ENCODE results near the gene COL23A1.
"Not testable (repeated sequence)": the region's sequence is repeated elsewhere in the genome, so short reads cannot be mapped to it uniquely, and the experiment has no call there.

COL23A1 gene

DNA sequence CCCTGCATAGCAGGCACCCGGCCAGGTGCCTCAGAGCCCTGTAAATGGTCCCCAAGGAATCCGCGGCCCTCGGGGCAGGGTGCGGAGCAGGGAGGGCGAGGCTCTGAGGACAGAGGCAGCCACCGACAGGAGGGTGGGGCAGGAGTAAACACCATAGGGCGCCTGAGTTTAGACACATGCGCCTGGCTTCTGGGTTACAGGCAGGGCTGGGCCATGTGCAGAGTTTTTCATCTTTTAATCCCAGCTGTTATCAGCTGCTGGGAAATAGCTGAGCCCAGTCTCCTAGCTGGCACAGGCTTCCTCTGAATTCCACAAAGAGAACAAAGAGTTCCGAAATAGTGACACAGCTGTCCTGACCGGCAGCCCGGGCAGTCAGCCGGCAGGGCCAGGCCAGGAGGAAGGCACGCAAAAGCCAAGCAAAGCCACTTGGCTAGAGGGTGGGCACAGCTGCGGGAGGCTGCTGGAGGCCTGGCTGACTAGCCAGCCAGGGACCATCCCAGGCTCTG, 258.6 kb downstream of the COL23A1 start:
- DNase-seq = no peak

DNA sequence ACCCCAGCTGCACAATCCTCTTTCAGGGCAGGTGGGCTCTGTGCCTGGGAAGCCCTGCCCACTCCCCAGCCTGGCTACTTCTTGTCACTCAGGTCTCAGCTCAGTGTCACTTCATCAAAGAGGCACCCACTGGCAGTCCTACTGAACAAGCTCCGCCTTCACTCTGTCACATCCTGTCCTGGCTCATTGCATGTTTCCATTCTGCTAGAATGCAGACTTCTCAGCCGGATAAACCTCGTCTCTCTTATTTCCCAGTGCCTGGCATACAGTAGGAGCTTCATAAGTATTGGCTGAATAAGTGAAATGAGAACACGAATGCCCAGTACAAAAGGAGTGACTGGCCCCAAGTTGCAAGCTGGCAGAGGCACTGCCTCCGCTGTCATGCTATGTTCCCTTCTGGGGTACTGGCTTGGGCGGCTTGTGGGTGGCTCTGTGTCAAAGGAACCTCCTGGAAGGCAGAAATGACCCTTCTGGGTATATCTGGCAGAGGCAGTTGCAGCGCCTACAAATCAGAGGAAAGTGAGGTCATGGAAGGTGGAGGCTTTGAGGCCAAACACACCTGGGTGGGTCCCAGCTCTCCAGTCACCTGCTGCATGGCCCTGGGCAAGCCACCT, 259.3 kb downstream of the COL23A1 start:
- no peak for DNase-seq

DNA sequence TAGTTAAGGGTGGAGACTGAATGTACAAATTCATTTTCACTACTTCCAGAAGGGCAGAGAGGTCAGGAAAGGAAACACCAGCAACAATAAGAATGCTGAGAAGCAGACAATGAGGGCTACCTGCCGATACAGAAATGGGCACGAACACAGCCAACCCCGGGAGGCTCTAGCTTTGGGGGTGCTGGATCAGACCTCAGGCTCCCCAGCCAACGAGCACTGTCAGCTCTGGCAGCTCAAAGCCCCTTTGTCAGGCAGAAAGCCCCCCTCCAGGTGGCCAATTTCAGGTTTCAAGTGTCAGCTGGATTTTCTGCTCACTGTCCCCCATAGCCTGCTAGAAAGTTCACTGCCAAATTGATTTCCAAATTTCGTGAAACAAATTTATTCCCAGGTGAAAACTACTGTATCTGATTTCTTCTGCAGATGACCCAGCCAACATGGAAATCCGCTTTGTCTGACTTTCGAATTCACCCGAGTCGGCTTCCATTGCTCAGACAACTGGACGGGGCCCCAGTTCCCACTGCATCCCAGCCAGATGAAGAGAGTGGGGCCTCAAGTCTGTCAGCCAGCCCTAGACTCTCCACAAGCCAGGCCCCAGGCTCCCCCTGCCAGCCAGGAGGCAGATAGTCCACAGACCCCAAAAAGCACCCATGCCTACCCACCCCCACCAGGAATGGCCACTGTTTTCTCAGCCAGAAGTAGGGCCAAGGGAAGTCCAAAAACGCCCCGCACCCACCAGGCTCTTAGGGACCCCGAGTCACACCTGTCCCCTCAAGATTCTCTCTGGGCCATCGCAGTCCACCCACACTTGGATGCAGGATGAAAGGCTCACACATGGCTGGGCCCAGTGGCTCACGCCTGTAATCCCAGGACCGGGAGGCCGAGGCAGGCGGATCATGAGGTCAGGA, 261.1 kb downstream of the COL23A1 start:
- no peak for DNase-seq

DNA sequence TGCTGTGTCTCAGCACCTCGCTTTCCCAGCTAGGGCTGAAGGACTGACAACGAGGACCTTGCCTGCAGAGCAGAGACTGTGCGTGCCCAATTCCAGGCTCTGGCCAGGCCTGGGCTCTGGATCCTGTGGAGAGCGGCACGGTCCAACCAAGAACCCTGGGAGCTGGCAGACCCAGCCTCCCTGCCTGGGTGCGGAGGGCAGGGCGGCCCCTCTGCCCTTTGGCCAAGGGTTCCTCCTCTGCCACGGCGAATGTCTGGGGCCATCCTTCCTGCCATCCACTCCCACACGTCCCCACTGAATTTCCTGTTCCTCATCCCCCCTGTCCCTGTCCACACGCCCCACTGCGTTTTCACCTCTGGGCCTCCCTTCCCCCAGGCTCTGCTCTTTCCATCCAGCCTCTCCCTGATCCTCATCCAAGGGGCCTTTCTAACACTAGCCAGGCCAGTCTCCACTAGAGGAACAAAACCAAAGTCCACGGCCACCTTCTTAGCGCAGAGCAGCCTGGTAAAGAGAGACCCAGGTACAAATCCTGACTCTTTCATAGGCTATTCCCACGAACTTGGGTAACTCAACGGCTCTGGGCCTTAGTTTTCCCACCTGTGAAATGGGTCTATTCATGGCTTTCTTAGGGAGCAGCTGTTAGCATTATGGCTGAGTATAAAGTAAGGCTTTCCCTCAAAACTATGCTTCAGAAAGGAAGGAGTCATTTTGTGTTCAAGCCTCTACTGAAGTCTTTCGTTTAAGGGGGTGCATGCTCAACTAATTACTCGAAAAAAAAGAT, 262.1 kb downstream of the COL23A1 start:
- DNase-seq = no peak

DNA sequence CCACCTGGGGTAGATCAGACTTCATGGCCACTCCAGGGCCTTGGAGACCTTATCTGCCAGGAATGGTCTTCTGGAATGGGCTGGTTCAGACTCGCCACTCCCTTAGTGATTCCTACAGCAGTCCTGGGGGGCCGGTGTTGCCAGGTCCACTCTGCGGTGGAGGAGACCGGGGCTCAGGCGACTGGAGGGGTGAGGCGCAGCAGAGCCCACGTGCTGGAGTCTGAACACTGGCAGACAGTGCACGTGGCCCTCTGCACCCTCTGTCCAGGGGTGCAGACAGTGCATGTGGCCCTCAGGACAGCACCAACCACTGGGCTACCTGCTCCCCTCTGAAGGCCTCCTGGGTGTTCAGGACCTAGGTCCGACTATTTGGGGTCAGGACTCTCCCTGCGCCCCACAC, 262.7 kb downstream of the COL23A1 start:
- DNase-seq = no peak

DNA sequence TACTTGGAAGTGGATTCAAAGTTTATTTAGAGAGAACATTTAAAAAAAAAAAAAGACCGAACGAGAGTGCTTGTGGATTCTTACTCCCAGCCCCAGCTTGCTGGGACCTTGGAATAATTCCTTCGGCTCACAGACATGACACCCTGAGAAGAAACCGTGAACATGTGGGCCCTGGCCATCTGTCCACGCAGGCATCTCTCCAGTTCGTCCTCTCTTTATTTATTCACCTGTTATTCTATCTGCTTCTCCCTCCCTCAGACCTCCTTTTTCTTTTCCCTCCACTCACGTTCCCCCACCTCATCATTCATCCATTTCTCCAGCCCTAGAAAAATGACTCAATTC, 263.8 kb downstream of the COL23A1 start:
- no peak for DNase-seq

DNA sequence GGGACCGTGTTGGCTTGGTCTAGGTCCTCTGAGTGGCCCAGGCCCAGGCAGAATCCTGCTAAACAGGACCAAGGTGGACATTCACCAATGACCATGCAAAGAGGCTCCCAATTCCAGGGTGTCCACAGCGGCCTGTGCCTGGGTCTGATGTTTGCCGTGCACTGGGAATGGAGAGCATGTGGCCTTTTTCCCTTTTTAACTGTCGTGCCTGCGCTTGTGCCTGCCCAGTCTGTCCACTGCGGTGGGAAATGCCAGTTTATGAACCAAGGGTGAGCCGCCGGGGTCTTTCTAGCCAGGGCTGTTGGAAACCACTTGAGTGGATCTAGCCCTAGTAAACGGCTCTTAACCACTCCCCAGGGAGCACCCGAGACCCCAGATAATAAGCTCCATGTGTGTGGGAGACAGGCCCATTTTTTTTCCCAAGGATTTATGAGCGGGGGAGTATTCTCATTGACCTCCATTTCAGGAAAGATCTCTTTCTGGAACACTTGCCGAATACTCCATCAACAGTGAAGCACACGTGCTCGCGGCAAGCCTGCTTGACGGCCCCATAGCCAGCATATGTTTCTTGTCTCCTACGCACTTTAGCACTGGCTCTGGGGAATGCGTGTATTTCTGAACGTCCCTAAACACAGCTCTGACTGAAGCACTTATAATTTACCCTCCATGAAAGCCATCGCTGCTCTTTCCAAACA, 264.4 kb downstream of the COL23A1 start:
- no peak for DNase-seq

DNA sequence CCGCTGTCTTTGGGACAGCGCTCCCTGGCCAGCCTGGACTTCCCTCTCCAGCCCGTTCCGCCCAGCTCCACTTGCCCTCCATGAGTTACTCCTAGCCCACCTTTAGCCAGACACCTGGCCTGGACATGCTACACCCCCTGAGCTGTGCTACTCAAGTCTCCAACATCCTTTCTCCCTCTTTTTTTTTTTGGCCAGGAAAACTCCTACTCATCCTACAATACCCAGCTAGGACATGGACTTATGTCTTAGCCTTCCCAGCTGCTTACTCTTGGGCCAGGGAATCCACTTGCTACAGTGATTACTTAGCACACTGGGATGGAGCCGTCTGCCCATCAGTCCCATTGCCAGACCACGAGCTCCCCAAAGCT, 264.9 kb downstream of the COL23A1 start:
- no peak for DNase-seq

DNA sequence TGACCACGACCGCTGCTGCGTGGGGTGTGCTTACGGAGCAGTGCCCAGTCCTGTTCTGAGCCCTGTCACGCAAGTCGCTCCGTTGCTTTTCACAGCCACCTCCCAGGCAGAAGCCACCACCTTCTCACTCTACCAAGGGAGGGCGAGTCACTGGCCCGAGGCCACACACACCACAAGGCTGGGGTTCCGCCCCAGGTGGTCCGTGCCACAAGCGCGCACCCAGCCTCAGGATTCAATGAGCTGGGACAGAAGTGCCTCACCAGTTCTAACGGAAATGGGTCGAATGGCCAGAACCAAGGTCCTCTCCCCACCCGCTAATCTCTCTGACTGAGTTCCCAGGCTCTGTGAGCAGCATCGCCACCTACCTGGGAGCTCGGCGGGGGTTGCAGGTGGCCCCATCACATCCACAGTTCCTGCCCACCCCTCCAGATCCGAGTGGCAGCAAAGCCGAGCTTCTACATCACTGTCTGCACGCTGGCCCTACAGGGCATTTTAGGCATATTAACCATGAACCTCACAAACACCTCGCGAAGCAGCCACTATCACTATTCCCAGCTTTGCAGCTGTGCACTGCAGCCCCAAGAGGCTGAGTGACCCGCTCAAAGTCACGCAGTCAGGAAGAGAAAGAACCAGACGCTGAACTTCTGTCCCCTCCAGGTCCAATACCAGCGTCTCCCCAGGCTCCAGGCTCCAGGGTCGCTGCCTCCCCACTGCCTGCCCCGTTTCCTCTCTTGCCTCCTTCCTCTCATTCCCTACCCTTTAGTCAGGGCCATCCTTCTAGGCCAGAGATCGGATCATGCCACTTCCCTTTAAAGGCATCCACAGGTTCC, 265.5 kb downstream of the COL23A1 start:
- no peak for DNase-seq

DNA sequence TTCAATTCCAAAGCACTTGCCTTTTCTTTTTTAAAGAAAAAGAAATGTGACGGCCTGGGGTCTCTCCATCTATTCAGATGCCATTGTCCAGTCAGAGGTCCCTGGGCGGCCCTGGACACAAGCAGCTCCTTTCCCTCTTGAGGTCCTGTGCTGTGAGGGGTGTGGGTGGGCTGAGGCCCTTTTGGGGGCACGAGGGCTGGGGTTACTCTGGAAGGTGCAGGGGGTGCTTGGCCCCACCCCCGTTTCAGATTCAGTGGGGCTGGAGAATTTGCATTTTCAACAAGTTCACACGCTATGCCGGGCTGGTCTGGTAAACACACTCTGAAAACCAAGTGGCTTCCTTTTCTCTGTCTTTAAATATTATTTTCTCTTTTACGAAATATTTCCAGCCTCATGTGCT, 266.2 kb downstream of the COL23A1 start:
- DNase-seq = no peak

DNA sequence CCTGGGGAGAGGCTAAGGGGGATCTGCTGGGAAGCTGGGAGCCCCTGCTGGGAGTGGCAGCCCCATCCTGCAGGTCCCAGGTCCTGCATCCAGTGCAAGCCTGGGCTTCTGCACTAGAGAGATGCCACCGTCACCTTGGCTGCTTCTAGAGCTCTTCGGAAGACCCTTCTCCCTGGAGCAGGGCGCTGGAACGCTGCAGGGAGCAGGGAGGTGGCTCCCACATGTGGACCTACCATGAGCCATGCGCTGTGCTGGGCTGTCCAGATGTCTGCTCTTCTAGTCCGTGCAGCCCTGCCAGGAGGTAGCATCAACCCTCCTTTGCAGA, 266.7 kb downstream of the COL23A1 start:
- DNase-seq = no peak

DNA sequence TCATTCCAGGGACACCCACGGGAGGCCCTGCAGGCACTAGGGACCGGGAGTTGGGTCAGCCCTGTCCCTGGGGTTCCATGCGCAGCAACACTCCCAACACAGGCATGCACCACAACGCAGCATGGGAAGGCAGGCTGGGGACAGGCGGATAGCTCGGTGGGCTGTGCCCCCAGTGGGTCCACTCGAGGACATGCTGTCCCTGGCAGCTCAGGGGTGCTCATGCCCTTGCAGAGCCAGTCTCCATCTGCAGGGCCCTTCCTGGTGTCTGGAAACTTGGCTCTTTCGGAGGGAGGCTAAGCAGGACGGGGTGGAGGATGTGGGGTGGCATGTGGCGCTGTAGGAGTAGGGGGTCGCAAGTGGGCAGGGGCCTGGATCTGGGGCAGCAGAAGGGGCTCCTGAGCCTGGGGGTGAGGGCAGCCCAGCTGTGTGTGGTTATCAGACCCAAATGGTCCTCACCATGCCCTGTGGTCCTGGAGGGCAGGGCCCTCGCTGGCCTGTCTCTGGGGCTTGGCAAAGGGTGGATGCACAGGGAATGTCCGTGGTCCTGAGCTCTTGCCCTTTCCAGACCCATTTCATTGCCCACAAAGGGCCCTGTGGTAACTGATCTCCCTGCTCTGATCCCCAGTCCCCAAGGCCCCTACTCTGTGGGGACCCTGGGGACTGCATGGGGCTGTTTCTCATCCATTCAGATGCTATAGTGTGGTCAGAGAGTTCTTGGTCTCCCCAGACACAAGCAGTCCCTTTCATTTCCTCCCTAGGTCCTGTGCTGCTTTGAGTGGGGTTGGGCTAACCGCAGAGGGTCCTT, 267.3 kb downstream of the COL23A1 start:
- DNase-seq = no peak

DNA sequence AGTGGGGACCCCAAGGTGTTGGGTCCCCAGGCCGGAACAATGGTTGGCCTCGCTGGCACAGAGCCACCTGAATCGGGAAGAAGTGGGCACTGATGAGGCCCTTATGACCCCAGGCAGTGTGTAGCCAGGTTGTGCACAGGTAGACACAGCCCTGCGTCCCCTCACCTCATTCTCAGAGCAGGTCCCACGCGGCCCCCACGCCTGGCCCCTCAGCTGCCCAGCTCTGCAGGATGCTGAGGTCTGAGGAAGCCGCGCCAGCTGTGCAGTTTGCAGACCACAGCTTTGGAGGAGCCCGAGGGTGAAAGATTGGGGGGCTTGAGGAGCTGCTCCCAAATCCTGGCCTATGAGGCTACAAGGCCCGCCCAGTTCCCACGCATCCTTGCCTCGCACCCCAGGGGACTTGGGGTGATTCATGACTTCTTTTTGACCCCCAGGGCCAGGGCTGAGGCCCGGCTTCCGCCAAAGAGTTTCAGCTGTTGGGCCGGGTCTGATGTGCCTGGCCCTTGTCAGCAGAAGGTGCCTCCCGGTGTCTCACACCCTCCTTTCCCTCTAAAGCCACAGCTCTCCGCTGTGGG, 269.8 kb downstream of the COL23A1 start:
- DNase-seq = no peak

DNA sequence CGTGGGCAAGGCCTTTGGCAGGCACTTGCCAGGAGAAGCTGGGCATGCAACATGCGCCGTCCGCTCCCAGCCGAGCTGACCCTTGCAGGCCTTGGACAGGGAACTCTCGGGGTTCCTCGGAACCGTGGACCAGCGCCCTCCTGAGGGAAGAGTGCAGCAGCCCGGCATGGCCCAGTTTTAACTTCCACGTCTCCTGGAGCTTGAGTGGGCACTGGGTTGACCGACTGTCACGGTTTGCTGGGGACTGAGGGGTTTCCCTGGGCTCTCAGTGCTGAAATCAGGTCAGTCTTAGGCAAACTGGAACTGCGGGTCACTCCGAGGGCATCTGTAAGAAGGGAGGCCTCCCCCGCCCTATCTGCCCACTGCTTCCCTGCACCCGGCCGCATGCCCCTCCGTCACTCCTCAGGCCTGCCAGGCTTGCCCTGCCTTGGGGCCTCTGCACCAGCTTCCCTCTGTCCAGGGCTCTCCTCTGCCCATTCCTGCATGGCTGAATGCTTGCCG, 270.6 kb downstream of the COL23A1 start:
- DNase-seq = no peak

DNA sequence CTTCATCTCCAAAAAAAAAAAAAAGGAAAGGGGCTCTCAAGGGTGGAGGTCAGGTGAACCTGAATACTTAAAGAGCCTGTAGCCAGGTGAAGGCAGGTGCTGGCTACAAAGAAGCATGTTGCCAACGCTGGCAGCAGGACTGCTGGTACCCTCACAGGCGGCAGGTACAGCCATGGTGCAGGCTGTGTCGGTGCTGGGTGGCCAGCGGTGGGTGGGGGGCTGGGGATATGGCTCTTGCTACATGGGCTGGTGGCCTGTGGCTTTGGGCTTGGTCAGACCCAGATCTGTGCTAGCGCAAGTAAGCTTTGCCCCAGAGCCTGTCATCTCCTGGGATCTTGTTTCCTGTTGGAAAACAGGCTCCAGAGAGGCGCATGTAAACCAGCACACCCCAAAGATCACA, 271.3 kb downstream of the COL23A1 start:
- DNase-seq = no peak

DNA sequence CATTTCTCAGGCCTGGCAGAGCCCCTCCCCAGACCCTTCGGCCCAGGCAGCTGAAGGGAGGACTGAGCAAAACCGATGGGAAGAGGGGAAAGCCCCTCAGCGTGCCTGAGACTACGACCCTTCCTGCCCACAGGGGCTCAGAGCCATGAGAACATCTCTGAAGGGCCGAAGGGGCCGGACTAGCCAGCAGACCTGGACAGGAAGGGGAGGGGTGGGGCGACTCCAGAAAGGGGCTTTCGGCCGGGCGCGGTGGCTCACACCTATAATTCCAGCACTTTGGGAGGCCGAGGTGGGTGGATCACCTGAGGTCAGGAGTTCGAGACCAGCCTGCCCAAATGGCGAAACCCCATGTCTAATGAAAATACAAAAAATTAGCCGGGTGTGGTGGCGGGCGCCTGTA, 271.8 kb downstream of the COL23A1 start:
- no peak for DNase-seq

DNA sequence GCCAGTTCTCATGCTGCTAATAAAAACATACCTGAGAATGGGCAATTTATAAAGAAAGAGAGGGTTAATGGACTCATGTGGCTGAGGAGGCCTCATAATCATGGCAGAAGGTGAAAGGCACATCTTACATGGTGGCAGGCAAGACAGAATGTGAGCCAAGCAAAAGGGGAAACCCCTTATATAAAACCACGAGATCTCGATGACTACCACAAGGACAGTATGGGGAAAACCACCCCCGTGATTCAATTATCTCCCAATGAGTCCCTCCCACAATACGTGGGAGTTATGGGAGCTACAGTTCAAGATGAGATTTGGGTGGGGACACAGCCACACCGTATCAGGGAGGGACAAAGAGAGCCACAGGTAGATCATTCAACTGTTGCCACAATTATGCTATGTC, 272.5 kb downstream of the COL23A1 start:
- DNase-seq = not testable (repeated sequence)

DNA sequence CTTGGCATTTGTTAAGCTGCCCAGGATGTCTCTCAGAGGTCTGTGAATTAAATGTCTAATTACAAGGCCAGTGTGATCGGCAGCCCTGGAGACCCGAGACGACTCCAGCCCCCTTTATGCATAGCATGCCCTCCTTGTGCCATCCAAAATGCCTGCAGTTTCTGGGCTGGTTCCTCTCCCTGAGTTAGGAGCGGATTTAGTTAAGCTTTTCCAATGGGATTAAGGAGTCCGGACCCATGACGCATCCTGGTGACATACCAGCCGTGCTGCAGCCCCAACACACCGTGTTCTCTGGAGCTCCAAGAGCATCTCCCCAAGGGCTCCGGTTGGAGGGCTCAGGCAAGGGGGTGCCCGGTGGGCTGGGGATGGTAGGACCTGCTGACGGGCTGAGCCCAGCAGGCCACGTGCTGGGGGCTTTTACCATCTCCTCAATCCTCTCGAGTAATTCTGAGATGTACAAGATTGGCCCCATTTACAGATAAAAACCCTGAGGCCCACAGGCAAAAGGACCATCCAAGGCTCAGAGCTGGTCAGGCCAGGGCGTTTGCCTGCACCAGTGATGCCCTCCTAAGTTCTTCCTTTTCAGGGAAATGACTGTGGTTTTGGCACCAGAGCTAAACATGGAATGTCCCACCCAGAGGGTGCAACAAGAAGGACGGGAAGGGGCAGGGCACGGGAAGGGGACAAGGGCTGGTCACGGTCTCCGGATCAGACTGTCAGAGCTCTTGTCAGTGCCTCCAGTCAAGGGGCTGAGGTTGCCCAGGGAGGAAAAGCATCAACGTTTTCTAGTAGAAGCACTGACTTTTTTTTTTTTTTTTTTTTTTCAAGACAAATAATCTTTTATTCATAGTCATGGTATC, 275.0 kb downstream of the COL23A1 start:
- no peak for DNase-seq

DNA sequence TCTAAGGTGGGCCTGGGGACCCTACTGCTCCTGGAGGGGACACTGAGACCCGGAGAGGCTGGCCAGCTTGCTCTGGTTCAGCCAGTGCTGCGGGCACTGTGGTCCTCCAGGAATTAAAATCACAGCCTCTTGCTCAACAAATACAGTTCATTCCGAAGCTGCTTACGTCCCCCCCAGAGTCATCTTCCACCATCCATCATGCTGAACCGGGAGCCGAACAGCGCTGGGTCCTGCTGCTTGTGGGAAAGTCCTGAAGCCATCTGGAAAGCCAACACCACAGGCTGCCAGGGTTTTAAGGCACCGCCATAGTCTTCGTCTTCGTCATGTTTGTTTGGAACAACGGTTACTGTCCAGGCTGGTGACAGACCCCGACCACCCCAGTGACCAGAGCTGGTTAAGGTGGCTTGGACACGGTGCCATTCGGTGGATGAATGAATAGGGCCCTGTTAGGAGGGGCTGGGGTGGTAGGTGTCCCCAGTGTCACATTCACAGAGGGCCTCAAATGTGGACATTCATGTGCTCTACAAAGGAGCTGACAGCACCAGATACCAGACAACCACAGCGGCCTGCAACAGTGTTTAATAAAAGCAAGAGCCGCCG, 276.0 kb downstream of the COL23A1 start:
- DNase-seq = no peak

All from activated naive CD4-positive, alpha-beta T cell treated with anti-CD3 and anti-CD28 coated beads, Interleukin-2, amount 50 U/mL, for 16 hours (primary cell).